Activated CD4-positive, alpha-beta T cell treated with anti-CD3 and anti-CD28 coated beads for 36 hours (primary cell): ENCODE measurements around the gene TMEM161A. TPM values are rescaled to one million over a fixed set of nuclear protein-coding genes. Genes with fewer than 3 reads are reported as not detected.
A peak's percentile ranks its signal among the peaks of the same experiment; 100 is the strongest.
"Not testable (repeated sequence)": the region's sequence is repeated elsewhere in the genome, so short reads cannot be mapped to it uniquely, and the experiment has no call there.

Experiments
- ATAC-seq: fragments of 200-7000 bp; cut with Tn5 transposase; one replicate; pipeline ENCODE4 v1.10.0; 2021; ENCODE audit warnings: mild to moderate bottlenecking, moderate library complexity
- CTCF ChIA-PET: fragments of 350-600 bp; sonication (Branson Sonifier 250); formaldehyde crosslinking; loops from one replicate; lab custom pipeline; 2021; ENCODE audit warnings: antibody characterized with exemption; lab: Charles Lee
- POLR2A ChIA-PET: fragments of 350-600 bp; sonication (Branson Sonifier 250); formaldehyde crosslinking; loops from one replicate; lab custom pipeline; 2021; ENCODE audit warnings: antibody characterized with exemption, inconsistent platforms; lab: Charles Lee
- DNase-seq: peaks from one replicate; pipeline ENCODE4 v3.0.0-alpha.2; 2020
- H3K27ac Mint-ChIP-seq: one replicate; pipeline ENCODE4 v1.8.0; 2021; ENCODE audit warnings: mixed read lengths
- H3K27me3 Mint-ChIP-seq: one replicate; pipeline ENCODE4 v1.8.0; 2021; ENCODE audit warnings: mixed read lengths
- H3K36me3 Mint-ChIP-seq: one replicate; pipeline ENCODE4 v1.8.0; 2021; ENCODE audit warnings: low read depth, mixed read lengths
- H3K4me1 Mint-ChIP-seq: one replicate; pipeline ENCODE4 v1.8.0; 2021; ENCODE audit warnings: mixed read lengths
- H3K4me3 Mint-ChIP-seq: one replicate; pipeline ENCODE4 v1.8.0; 2021; ENCODE audit warnings: mild to moderate bottlenecking, moderate library complexity, mixed read lengths
- H3K9me3 Mint-ChIP-seq: one replicate; pipeline ENCODE4 v1.8.0; 2021; ENCODE audit warnings: low read depth, mixed read lengths
- intact Hi-C, 2 experiments: fragments of 100-400 bp; cut with DNase I in 1 of 2; cut with micrococcal nuclease in 1 of 2; formaldehyde crosslinking; loops; one replicate each; pipeline versions ENCODE4 v1.14.2 to v1.15.1; 2022 to 2024; cut with DNase I, micrococcal nuclease
- total RNA-seq, 2 experiments: library from RNA; stranded (reverse); gene quantifications; one replicate each; pipeline ENCODE4 v1.2.3, GENCODE V29; 2021

The TMEM161A gene
- total RNA-seq: 10 to 100 TPM; 26.8 to 31.9 TPM

DNA sequence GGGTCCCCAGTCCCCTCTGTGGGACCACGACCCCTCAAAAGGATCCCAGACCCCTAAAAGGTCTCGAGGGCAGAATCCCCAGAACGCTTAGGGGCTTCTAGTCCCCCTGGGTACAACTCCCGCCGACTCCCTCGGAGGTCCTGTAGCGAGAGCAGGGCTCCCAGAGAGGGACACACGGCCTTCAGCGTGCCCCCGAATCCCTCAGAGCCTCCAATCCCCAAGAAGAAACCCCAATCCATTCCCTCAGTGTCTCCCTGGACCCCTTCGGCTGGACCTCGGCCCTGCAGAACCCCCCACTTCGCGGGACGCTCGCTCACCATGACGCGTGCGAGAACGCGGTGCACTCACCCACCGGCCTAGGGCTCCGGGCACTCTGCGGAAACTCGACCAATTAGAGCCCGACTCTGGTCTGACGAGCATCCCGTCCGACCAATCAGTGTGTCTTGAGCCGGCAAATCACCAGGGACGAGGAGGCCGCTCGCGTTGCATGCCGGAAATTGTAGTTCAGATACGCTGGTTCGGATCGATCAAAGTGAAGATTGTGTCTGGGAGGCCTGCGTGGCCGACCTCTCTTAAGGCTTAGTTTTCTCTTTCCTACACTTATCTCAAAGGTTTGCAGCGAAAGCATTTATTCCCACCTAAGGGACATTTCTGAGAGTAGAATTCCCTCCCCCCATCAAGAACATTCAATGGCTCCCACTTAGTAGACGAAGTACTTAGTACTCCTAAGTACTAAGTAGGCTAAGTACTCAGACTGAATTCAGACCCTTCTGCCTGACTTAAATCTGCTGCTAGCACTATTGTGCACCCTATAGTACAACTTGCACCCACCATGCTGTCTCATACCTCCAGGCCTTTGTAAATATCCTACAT lies at the start of gene TMEM161A:
TSS of gene TMEM161A (minus strand) at position 370 of the 873 bp plus-strand sequence. CDS start at position 320, 50 bp downstream.
- peak within 1 kb of the TSS; percentile 95 for H3K27ac Mint-ChIP-seq
- CTCF ChIA-PET: interaction anchor here (1.0 to 1.1 kb wide), 2 partner anchors 10 to 19 kb away, joined by 3 to 4 read pairs; no protein-coding TSS in a partner anchor
- DNase-seq: peak; percentile 98
- peaks cover 4% of the 10 kb centered on the region for H3K9me3 Mint-ChIP-seq
- H3K4me1 Mint-ChIP-seq: peaks cover 30% of the 10 kb centered on the region
- peak within 1 kb of the TSS; percentile 93 for H3K4me3 Mint-ChIP-seq
- H3K27me3 Mint-ChIP-seq: no peaks in the 10 kb centered on the region
- POLR2A ChIA-PET: no interaction called here
- intact Hi-C loops: loop anchor here (1.0 to 2.0 kb wide), 12 partner anchors 36 to 502 kb away; partner anchors contain the start of genes COPE (in 2 of the 2), DDX49 (in 2 of the 2), SLC25A42 (in 2 of the 2) and ARMC6 (in 1 of the 2)
- H3K36me3 Mint-ChIP-seq: peaks cover 6% of the 10 kb centered on the region
- peak; percentile 100 for ATAC-seq

DNA sequence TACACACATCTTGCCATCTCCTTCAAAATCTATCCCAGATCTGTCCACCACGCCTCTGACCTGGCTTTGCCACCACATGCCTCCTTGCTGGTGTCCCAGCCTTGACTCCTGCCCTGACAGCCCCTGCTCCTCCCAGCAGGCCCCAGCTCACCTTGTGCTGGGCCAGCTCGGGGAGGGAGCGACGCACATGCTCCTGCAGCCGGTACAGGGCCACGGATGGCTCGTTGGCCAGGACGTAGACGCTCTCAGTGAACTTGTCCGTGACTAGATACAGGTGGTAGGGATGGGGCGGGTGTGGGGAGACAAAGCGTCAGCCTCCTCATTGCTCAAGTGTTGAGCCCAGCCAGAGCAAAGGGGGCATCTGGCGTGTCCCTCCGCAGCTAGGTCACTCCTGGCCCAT lies 48.5 kb upstream of the TMEM161A start:
- Mint-ChIP-seq H3K4me1 (peaks cover 33% of the 10 kb centered on the region), H3K9me3 (peaks cover 10% of the 10 kb centered on the region), H3K27ac (no peak overlapping the region), H3K27me3 (no peaks in the 10 kb centered on the region), H3K36me3 (peaks cover 23% of the 10 kb centered on the region), H3K4me3 (no peak overlapping the region)
- POLR2A ChIA-PET: no interaction called here
- ATAC-seq (no peak), DNase-seq (no peak)
- intact Hi-C loops: loop anchor here (1.0 kb wide), 3 partner anchors 38 to 304 kb away; no protein-coding TSS in a partner anchor
- CTCF ChIA-PET: interaction anchor here (0.8 kb wide), 1 partner anchor 220 kb away, joined by 4 read pairs; no protein-coding TSS in a partner anchor

DNA sequence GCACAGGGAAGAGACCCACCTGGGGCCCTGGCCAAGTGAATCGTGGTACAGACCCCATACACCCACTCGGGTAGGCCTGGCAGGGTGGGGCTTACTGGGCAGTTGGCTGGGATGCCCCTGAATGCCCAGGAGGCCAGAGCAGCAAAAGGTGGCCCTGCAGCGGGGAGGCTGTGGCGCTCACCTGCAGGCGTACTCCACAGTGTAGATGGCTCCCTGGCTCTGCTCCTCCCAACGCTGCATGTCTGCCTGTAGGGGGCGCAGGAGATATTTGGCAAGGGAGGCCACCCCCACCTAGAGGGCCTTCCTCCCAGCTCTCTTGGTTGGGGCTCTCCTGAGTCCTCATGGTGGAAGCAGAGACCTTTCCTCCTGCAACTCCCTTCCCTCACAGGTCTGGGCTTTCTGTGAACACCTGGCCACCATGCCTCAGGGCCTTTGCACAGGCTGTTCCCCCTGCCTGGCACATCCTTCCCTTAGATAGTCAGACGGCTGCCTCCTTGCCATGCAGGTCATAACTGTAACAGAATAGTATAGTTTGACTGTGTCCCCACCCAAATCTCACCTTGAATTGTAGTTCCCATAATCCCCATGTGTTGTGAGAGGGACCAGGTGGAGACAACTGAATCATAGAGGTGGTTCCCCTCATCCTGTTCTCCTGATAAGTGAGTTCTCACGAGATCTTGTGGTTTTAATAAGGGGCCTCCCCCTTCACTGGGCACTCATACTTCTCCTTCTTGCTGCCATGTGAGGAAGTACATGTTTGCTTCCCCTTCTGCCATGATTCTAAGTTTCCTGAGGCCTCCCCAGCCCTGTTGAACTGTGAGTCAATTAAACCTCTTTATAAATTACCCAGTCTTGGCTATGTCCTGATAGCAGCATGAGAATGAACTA lies 47.8 kb upstream of the TMEM161A start:
- no peaks in the 10 kb centered on the region for H3K27me3 Mint-ChIP-seq
- H3K4me1 Mint-ChIP-seq: peaks cover 28% of the 10 kb centered on the region
- no peak overlapping the region for H3K4me3 Mint-ChIP-seq
- POLR2A ChIA-PET: no interaction called here
- intact Hi-C loops: loop anchor here (1.0 kb wide), 3 partner anchors 38 to 304 kb away; no protein-coding TSS in a partner anchor
- H3K36me3 Mint-ChIP-seq: peaks cover 23% of the 10 kb centered on the region
- peaks cover 10% of the 10 kb centered on the region for H3K9me3 Mint-ChIP-seq
- ATAC-seq (peak; percentile 89), DNase-seq (peak; percentile 75)
- peak overlapping the region; percentile 60 for H3K27ac Mint-ChIP-seq
- CTCF ChIA-PET: interaction anchor here (1.0 kb wide), 1 partner anchor 12 kb away, joined by 3 read pairs; no protein-coding TSS in a partner anchor

DNA sequence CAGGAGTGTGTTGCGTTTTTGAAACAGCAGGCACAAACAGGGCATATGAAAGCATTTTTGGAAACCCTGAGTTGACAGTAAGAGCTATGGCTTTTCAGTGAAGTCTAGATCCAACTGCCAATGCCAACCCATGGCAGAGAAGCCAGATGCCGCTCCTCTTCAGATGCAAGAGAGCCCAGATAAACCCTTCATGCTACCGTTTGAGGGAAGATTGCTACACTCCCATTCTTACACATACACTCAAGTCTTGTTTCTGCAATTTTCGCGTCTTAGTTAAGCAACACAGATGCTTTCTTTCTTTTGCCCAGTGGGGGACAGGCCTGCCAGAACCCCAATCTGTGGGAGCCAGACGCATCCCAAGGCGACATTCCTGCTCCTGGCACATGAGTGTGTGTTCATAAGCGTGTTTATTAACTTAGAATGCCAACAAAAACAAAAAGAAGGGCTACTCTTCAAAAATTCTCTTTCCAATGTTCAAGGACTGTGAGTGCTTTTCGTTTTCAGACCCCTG lies 43.3 kb upstream of the TMEM161A start:
- H3K36me3 Mint-ChIP-seq: peaks cover 28% of the 10 kb centered on the region
- no peaks in the 10 kb centered on the region for H3K27me3 Mint-ChIP-seq
- intact Hi-C loops: no loop called here
- H3K27ac Mint-ChIP-seq: no peak overlapping the region
- no peak overlapping the region for H3K4me3 Mint-ChIP-seq
- DNase-seq (no peak), ATAC-seq (no peak)
- peaks cover 7% of the 10 kb centered on the region for H3K9me3 Mint-ChIP-seq
- ChIA-PET POLR2A (no interaction called here), CTCF (no interaction called here)
- H3K4me1 Mint-ChIP-seq: peaks cover 6% of the 10 kb centered on the region

DNA sequence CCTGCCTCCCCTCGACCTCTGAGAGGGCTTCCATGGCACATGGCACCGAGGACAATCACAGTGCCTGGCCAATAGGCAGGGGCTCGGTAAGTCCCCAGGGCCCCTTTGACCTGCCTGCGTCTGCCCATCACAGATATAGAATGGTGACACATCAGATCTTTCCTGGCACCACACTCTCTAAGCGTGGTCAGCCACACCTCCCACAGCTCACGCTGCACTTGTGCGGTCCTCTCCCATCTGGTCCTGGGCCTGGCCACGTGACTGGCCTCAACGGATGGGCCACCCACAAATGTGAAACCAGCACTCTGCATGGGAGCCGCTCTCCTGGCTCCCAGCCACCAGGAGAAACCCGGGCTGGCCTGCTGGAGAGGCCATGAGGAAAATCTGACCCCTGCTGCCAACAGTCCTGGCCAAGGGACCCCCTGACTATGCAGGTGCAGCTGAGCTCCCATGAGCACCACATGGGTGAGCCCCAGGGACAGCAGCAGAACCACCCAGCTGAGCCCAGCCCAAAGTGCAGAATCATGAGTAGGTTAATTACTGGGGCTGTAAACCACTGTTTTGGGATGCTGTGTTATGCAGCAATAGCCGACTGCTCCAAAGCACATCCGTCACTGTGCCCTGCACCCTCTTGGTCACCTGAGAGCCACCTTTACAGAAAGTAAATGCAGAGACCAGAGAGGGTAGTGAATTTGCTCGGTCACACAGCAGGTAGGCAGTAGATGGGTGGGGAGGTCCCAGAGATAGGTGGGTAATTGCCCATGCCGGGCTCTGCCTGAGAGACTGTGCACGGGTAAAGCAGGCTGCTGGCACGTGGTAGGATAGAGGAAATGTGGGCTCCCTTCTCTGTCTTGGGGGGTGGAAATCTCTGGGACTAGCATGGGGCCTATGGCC lies 41.5 kb upstream of the TMEM161A start:
- Mint-ChIP-seq H3K4me1 (no peaks in the 10 kb centered on the region), H3K36me3 (peaks cover 27% of the 10 kb centered on the region), H3K27ac (no peak overlapping the region), H3K9me3 (peaks cover 2% of the 10 kb centered on the region), H3K4me3 (no peak overlapping the region), H3K27me3 (no peaks in the 10 kb centered on the region)
- intact Hi-C loops: no loop called here
- DNase-seq (no peak), ATAC-seq (no peak)
- POLR2A ChIA-PET: no interaction called here
- CTCF ChIA-PET: no interaction called here

DNA sequence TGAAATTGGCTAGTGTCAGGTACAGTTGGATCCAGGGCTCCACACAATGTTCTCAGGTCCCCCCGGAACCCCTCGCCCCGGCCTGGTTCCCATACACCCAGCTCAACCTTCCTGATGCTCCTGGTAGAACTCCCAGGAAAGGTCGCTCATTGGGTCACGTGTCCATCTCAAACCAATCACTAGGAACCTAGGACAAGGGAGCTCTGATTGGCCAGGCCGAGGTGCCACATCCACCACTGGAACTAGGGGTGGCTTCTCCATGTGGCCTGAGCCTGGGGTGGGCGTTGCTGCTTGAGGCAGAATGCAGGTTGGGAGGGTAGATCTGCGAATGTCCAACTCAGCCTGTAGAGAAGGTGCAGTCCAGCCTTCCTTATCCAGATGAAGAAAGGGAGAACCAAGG lies 38.7 kb upstream of the TMEM161A start:
- ATAC-seq: no peak
- H3K4me3 Mint-ChIP-seq: no peak overlapping the region
- CTCF ChIA-PET: interaction anchor here (0.6 kb wide), 2 partner anchors 8 to 226 kb away, joined by 3 read pairs; no protein-coding TSS in a partner anchor
- DNase-seq: no peak
- no peaks in the 10 kb centered on the region for H3K4me1 Mint-ChIP-seq
- POLR2A ChIA-PET: no interaction called here
- intact Hi-C loops: no loop called here
- H3K27ac Mint-ChIP-seq: no peak overlapping the region
- H3K27me3 Mint-ChIP-seq: no peaks in the 10 kb centered on the region
- peaks cover 19% of the 10 kb centered on the region for H3K36me3 Mint-ChIP-seq
- H3K9me3 Mint-ChIP-seq: peaks cover 2% of the 10 kb centered on the region

DNA sequence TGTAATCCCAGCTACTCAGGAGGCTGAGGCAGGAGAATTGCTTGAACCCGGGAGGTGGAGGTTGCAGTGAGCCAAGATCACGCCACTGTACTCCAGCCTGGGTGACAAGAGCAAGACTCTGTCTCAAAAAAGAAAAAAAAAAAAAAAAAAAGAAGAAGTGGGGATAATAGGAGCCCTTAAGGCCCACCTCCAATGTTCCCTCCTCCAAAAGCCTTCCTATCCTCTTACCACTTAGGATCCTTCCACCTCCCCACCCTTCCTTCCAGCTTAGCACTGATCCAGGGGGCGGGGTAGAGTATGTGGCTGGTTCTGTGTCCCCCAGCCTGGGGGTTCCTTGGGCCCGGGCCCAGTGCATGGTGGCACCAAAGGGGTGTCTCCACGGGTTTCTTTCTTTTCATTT lies 35.0 kb upstream of the TMEM161A start:
- POLR2A ChIA-PET, intact Hi-C loops, H3K27me3 Mint-ChIP-seq, ATAC-seq, DNase-seq, H3K36me3 Mint-ChIP-seq, H3K27ac Mint-ChIP-seq, H3K4me3 Mint-ChIP-seq, H3K9me3 Mint-ChIP-seq: not testable (repeated sequence)
- peaks cover 13% of the 10 kb centered on the region for H3K4me1 Mint-ChIP-seq
- CTCF ChIA-PET: interaction anchor here (0.5 to 1.8 kb wide), 3 partner anchors 17 to 73 kb away, joined by 3 to 9 read pairs (median 3); no protein-coding TSS in a partner anchor

DNA sequence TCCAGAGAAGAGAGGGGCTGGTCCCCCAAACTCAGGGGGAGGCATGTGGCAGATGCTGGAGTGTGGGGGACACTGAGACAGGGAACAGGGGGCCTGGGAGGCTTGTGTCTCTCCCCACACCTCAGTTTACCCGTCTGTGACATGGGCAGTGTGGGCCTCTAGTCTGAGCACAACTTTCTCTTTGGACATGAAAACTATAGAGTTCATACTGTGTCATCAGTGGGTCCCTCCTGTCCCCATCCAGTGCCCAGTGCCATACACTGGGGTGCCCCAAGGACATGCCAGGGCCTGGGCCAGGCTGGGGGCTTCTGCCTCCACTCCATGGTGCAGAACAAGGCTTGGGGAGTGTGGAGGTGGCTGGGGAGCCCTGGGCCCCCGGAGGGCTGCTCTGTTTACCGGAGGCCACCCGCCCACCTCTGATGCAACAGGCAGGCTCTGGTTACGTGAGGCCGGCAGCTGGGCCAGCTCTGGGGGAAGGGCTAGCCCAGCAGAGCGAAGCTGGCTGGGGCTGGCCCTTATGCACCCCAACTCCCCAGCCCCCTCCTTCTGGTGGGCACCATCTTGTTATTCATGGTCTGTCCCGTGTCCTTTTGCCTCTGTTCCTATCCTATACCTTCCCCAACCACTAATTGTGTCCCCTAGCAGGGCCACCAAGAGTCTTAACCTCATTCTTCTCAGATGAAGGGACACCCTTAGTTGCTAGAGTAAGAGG lies 33.7 kb upstream of the TMEM161A start:
- CTCF ChIA-PET: interaction anchor here (1.4 kb wide), 1 partner anchor 26 kb away, joined by 3 read pairs; no protein-coding TSS in a partner anchor
- Mint-ChIP-seq H3K4me3 (no peak overlapping the region), H3K4me1 (peaks cover 13% of the 10 kb centered on the region), H3K9me3 (no peaks in the 10 kb centered on the region), H3K36me3 (peaks cover 7% of the 10 kb centered on the region), H3K27ac (no peak overlapping the region), H3K27me3 (no peaks in the 10 kb centered on the region)
- ATAC-seq: no peak
- POLR2A ChIA-PET: no interaction called here
- DNase-seq: no peak
- intact Hi-C loops: no loop called here

DNA sequence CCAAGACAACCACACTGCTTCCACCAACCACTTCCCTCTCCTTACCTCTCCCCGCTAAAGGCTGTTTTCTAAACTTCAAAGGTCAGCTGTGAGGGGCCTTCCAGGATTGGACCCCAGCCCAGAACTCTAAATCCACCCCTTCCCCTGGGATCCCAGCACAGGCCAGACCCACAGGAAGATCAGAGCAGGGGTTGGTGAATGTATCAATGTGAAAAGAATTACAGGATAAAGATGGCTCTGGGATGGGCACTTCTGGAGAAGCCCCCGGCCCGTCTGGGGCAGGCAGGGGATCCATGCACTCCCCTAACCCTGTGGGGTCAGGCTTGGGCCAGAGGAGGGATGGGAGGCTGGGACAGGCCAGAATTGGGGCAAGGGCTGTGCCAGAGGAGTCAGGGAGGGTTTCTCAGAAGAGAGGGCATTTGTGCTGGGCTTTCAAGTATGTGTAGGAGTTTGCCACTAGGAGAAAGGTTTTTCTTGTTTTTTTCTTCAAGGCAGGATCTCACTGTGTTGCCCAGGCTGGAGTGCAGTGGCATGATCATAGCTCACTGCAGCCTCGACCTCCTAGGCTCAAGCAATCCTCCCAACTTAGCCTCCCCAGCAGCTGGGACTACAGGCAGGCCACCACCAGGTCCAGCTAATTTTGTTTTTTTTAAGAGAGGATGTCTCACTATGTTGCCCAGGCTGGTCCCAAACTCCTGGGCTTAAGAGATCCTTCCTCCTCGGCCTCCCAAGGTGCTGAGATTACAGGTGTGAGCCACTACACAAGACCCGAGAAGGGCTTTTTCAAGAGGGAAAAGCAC lies 32.8 kb upstream of the TMEM161A start:
- Mint-ChIP-seq H3K27ac (no peak overlapping the region), H3K9me3 (no peaks in the 10 kb centered on the region), H3K27me3 (no peaks in the 10 kb centered on the region), H3K4me3 (no peak overlapping the region), H3K36me3 (peaks cover 2% of the 10 kb centered on the region), H3K4me1 (peaks cover 13% of the 10 kb centered on the region)
- intact Hi-C loops: no loop called here
- ChIA-PET CTCF (interaction anchor here (1.4 kb wide), 1 partner anchor 25 kb away, joined by 3 read pairs; no protein-coding TSS in a partner anchor), POLR2A (no interaction called here)
- DNase-seq: no peak
- ATAC-seq: no peak
